GM12872 (cell line): ENCODE data around the gene EFHB.

ENCODE experiments used
- TF ChIP-seq, protein P1 (sequence below): IDR thresholded peaks from 3 replicates; pipeline ENCODE4 v1.5.1; 2011; ENCODE audit warnings: low read depth, mild to moderate bottlenecking, low read length, moderate library complexity; ENCODE audit not compliant: insufficient read depth

The EFHB gene

DNA sequence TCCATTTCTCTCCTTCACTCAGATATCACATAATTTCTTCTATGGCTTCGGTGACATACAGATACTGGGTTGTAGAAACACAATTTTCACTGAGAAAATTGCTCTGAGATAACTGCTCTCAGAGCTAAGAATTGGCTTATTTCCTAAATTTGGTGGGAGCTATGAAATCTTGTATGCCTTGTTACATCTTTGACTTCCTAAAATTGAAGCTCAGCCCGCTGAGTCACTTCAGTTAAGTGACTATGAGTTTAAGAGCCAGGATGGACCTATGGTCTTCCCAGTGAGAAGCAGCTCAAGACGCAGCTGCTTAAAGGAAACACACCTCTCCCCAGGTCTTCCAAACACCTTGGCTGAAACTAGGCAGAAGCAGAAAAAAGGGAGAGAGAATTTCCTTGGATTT is 56.4 kb downstream of the EFHB start:
- TF ChIP-seq, protein P1, sequence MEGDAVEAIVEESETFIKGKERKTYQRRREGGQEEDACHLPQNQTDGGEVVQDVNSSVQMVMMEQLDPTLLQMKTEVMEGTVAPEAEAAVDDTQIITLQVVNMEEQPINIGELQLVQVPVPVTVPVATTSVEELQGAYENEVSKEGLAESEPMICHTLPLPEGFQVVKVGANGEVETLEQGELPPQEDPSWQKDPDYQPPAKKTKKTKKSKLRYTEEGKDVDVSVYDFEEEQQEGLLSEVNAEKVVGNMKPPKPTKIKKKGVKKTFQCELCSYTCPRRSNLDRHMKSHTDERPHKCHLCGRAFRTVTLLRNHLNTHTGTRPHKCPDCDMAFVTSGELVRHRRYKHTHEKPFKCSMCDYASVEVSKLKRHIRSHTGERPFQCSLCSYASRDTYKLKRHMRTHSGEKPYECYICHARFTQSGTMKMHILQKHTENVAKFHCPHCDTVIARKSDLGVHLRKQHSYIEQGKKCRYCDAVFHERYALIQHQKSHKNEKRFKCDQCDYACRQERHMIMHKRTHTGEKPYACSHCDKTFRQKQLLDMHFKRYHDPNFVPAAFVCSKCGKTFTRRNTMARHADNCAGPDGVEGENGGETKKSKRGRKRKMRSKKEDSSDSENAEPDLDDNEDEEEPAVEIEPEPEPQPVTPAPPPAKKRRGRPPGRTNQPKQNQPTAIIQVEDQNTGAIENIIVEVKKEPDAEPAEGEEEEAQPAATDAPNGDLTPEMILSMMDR: no peak

DNA sequence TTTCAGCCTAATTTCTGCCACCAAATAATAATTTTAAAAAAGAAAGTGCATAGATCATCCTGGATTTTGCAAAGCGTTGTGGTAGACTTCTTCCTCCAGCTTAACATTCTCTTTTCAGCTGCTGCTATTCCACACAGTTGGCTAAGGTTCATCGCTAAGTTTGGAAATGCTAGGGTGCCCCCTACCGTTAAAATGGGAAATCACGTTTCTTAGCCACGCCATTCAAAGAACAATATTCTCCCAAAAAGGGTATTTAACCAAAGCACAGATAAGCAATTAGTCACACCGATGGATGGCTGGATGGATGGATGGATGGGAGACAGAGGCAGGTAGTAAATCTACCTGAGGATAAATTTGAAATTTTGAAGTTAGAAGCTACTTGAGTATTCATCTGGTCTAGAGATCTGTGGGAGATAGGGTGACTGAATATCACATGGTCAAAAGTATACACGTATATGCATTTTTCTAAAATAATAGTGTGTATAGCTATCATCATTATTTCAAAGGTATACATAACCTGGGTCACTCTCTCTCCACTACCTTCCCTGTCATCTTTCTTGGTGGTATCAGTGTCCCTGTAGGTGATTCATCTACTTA is 67.2 kb downstream of the EFHB start:
- TF ChIP-seq, protein P1: peak; percentile 69
